BJ (cell line): Measurements from ENCODE around the gene GPR132. TPM values are rescaled to one million over a fixed set of nuclear protein-coding genes. Genes with fewer than 3 reads are reported as not detected.

Source experiments
- CTCF ChIA-PET: fragments of 350-600 bp; formaldehyde crosslinking; extraction: SDS; loops from one replicate; lab custom pipeline; 2021; ENCODE audit warnings: antibody characterized with exemption, inconsistent platforms; lab: Yijun Ruan, JAX
- POLR2A ChIA-PET: fragments of 300-600 bp; sonication (Branson Sonifier 250); formaldehyde crosslinking; extraction: SDS; loops from one replicate; lab custom pipeline; 2021; ENCODE audit warnings: antibody characterized with exemption; lab: Charles Lee
- DNase-seq: peaks from one replicate; pipeline ENCODE4 v3.0.0-alpha.2; 2011; ENCODE audit warnings: low read depth
- H3K27me3 ChIP-seq: 2 replicates; pipeline ENCODE4 v1.6.0; 2011; ENCODE audit warnings: low read length; ENCODE audit not compliant: control insufficient read depth, insufficient read depth
- H3K36me3 ChIP-seq: 2 replicates; pipeline ENCODE4 v1.5.1; 2011; ENCODE audit warnings: low read length; ENCODE audit not compliant: control insufficient read depth, insufficient read depth
- H3K4me3 ChIP-seq: 2 replicates; pipeline ENCODE4 v1.5.1; 2011; ENCODE audit warnings: low read depth, mild to moderate bottlenecking, control low read depth, low read length
- polyA plus RNA-seq: library from polyadenylated mRNA; depleted of rRNA; stranded (reverse); fragments of >200 nt; gene quantifications from 2 replicates; pipeline ENCODE4 v1.2.3, GENCODE V29; 2011; rRNA removed
- small RNA-seq: library from RNA; depleted of rRNA; stranded (forward); fragments of <200 nt; gene quantifications from one replicate; pipeline ENCODE3, GENCODE V24; 2012; ENCODE audit warnings: low replicate concordance, low read depth; ENCODE audit not compliant: insufficient read length
- TF ChIP-seq, protein P1 (sequence below): IDR thresholded peaks from 2 replicates; pipeline ENCODE4 v1.5.1; 2011; ENCODE audit warnings: low read depth, mild to moderate bottlenecking, control low read depth, inconsistent platforms, low read length, moderate library complexity; ENCODE audit not compliant: insufficient read depth

The GPR132 gene
- polyA plus RNA-seq, 1 experiment = 0.13 TPM

DNA sequence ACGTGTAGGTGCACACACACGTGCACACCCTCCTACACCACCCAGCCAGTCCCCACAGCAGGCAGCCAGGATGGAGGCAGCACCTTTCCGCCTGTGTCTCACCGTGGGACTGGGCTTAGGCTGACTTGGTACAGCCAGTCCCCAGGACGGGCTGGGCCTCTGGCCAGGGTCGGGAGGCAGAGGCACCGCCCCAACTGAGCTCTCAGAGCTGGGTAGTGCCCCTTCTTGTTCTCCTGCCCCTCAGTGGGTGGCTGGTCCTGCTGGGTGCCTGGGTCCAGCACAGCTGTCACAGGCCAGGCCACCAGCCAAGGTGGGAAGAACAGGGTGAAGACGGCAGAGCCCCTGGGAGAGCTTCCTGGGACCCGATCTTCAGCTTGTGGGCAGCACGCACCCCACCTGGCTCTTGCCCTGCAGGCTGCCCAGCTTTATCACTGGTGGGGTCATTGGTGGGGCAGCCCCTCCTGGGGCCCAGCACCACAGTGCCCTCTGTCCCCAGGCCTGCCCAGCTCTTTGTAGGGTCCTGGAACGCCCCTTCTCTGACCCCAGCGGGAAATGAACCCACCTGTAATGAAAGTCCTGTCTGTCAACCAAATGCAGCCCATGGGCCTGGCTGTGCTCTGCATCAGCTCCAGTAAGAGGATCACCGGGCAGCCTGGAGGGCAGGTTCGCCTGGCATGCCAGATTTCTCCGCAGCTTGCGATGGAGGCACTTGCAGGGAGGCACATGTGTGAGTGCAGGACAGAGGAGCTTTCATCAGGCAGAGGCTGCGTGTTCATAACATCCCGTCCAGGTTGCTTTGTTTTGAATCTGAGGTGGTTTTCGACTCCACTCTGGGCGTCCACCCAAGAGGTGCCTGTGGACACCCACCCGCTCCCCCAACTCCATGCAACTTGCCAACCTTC lies 59.0 kb downstream of the GPR132 start:
- DNase-seq = no peak
- ChIA-PET CTCF (no interaction called here), POLR2A (no interaction called here)
- no peaks in the 10 kb centered on the region for H3K27me3 ChIP-seq
- peaks cover 6% of the 10 kb centered on the region for H3K36me3 ChIP-seq
- TF ChIP-seq, protein P1, sequence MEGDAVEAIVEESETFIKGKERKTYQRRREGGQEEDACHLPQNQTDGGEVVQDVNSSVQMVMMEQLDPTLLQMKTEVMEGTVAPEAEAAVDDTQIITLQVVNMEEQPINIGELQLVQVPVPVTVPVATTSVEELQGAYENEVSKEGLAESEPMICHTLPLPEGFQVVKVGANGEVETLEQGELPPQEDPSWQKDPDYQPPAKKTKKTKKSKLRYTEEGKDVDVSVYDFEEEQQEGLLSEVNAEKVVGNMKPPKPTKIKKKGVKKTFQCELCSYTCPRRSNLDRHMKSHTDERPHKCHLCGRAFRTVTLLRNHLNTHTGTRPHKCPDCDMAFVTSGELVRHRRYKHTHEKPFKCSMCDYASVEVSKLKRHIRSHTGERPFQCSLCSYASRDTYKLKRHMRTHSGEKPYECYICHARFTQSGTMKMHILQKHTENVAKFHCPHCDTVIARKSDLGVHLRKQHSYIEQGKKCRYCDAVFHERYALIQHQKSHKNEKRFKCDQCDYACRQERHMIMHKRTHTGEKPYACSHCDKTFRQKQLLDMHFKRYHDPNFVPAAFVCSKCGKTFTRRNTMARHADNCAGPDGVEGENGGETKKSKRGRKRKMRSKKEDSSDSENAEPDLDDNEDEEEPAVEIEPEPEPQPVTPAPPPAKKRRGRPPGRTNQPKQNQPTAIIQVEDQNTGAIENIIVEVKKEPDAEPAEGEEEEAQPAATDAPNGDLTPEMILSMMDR = no peak
- H3K4me3 ChIP-seq = no peak overlapping the region

- no peaks in the 10 kb centered on the region for H3K27me3 ChIP-seq
- POLR2A ChIA-PET = no interaction called here
- H3K36me3 ChIP-seq = peaks cover 3% of the 10 kb centered on the region
- TF ChIP-seq, protein P1 = no peak
- CTCF ChIA-PET = interaction anchor here (1.9 kb wide), 1 partner anchor 9 kb away, joined by 5 read pairs; no protein-coding TSS in a partner anchor
- no peak overlapping the region for H3K4me3 ChIP-seq
- no peak for DNase-seq
Observed at GRCh38 chr14:105005329-105005928, 59.8 kb downstream of the GPR132 start.

Small RNA genes lying within 50 kb of the gene (small RNA-seq; reads per million reads assigned to genes)
- not detected for gene AL512356.2

Other genes with a start within 250 kb of the GPR132 start
- gene CEP170B, start 200.2 kb downstream of the GPR132 start, polyA plus RNA-seq = 5.4 and 8.0 TPM in 2 replicates
- gene PLD4, start 140.6 kb downstream of the GPR132 start, polyA plus RNA-seq = 0.02 and 0.05 TPM in 2 replicates
- gene AHNAK2, start 87.1 kb downstream of the GPR132 start, polyA plus RNA-seq = 6.5 and 6.6 TPM in 2 replicates
- 4.5 and 5.9 TPM in 2 replicates for gene CLBA1, start 79.6 kb downstream of the GPR132 start, polyA plus RNA-seq
- gene CDCA4, start 44.3 kb downstream of the GPR132 start, polyA plus RNA-seq = 13.3 and 16.6 TPM in 2 replicates
- gene JAG2, start 103.3 kb upstream of the GPR132 start, polyA plus RNA-seq = 0.23 and 0.31 TPM in 2 replicates
- gene NUDT14, start 115.9 kb upstream of the GPR132 start, polyA plus RNA-seq = 6.5 and 10.9 TPM in 2 replicates
- gene BTBD6, start 183.1 kb upstream of the GPR132 start, polyA plus RNA-seq = 32.6 and 41.9 TPM in 2 replicates
- gene BRF1, start 235.6 kb upstream of the GPR132 start, polyA plus RNA-seq = 5.8 and 8.2 TPM in 2 replicates
- 13.4 and 21.4 TPM in 2 replicates for gene PACS2, start 249.3 kb upstream of the GPR132 start, polyA plus RNA-seq